Suprapubic skin (tissue), 4 donors: ENCODE results near the gene GABBR1. TPM values are rescaled to one million over a fixed set of nuclear protein-coding genes. Genes with fewer than 3 reads are reported as not detected.

Source experiments
- DNase-seq, 2 donors: peaks; one replicate each; pipeline ENCODE4 v3.0.0-alpha.2; 2019; ENCODE audit warnings: low spot score in 2 of 2
- H3K27ac ChIP-seq: fragments of 200-600 bp; sonication (generic); one replicate; pipeline ENCODE4 v1.5.1; 2019
- H3K27me3 ChIP-seq: fragments of 200-600 bp; sonication (generic); one replicate; pipeline ENCODE4 v1.5.1; 2019
- H3K36me3 ChIP-seq: fragments of 200-600 bp; sonication (generic); one replicate; pipeline ENCODE4 v1.5.1; 2019
- H3K4me1 ChIP-seq: fragments of 200-600 bp; sonication (generic); one replicate; pipeline ENCODE4 v1.5.1; 2019
- H3K4me3 ChIP-seq: fragments of 200-600 bp; sonication (generic); one replicate; pipeline ENCODE4 v1.5.1; 2019; ENCODE audit warnings: mild to moderate bottlenecking
- H3K9me3 ChIP-seq: fragments of 200-600 bp; sonication (generic); one replicate; pipeline ENCODE4 v1.5.1; 2019
- EP300 ChIP-seq: sonication (generic); formaldehyde crosslinking; IDR thresholded peaks from one replicate; pipeline ENCODE4 v1.6.1; 2017; ENCODE audit warnings: antibody characterized with exemption
- POLR2A ChIP-seq, 2 donors: fragments of 450-650 bp; IDR thresholded peaks; one replicate each; pipeline ENCODE4 v1.6.1; 2017; ENCODE audit warnings: antibody characterized with exemption in 2 of 2, mild to moderate bottlenecking in 2 of 2, moderate library complexity in 2 of 2
- POLR2AphosphoS5 ChIP-seq, 3 donors: sonication (generic); formaldehyde crosslinking; IDR thresholded peaks; one replicate each; pipeline ENCODE4 v1.6.1; 2017; ENCODE audit warnings: antibody characterized with exemption in 3 of 3
- WGBS: methylation state at CpG from one replicate; pipeline ENCODE4 v1.1.5; 2018; 5-methylcytosine and 5-hydroxymethylcytosine counted together
- total RNA-seq, 4 donors: library from RNA; depleted of rRNA; stranded (reverse); fragments of >200 nt; gene quantifications; one replicate each; pipeline ENCODE4 v1.1.0, GENCODE V29; 2016
- TF ChIP-seq, protein P1 (sequence below), 2 donors: fragments of 200-600 bp in 1 of 2; fragments of 450-650 bp in 1 of 2; sonication (generic) in 1 of 2; IDR thresholded peaks; one replicate each; pipeline ENCODE4 v1.5.1; 2016 to 2019; ENCODE audit warnings: antibody characterized with exemption in 2 of 2, mild to moderate bottlenecking in 1 of 2, moderate library complexity in 1 of 2

Gene GABBR1
- total RNA-seq, 4 donors from 2014 or later = 16.4 to 78.1 (median 31.1) TPM

DNA sequence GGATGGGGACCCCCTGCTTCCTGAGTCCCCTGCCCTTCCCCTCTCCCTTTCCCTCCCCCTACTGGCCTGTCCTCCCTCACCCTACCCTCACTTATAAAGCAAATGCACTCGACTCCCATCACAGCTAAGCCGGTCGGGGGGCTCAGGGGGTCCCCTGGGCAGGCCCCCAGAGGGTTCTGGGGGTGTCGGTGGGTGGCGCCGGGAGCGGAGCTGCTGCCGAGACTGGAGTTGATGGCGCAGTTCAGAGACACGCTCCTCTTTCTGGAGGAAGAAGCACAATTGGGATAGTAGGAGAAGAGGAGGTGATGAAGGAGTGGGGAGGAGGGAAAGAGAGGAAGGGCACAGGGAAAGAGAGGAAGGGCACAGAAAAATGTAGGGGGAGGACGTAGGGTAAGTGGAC lies 29.5 kb downstream of the GABBR1 start:
- Histone ChIP-seq H3K4me1 (no peaks in the 10 kb centered on the region), H3K9me3 (no peaks in the 10 kb centered on the region), H3K27ac (no peak overlapping the region), H3K4me3 (no peak overlapping the region), H3K36me3 (peaks cover 56% of the 10 kb centered on the region), H3K27me3 (no peaks in the 10 kb centered on the region)
- 82% methylated on average over 11 of the region's 11 CpGs for WGBS
- TF ChIP-seq EP300 (no peak), POLR2AphosphoS5 (IDR thresholded peaks at IDR 0.05) (no peak), POLR2A (IDR thresholded peaks at IDR 0.05) (no peak)
- TF ChIP-seq, protein P1, sequence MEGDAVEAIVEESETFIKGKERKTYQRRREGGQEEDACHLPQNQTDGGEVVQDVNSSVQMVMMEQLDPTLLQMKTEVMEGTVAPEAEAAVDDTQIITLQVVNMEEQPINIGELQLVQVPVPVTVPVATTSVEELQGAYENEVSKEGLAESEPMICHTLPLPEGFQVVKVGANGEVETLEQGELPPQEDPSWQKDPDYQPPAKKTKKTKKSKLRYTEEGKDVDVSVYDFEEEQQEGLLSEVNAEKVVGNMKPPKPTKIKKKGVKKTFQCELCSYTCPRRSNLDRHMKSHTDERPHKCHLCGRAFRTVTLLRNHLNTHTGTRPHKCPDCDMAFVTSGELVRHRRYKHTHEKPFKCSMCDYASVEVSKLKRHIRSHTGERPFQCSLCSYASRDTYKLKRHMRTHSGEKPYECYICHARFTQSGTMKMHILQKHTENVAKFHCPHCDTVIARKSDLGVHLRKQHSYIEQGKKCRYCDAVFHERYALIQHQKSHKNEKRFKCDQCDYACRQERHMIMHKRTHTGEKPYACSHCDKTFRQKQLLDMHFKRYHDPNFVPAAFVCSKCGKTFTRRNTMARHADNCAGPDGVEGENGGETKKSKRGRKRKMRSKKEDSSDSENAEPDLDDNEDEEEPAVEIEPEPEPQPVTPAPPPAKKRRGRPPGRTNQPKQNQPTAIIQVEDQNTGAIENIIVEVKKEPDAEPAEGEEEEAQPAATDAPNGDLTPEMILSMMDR (IDR thresholded peaks at IDR 0.05) = no peak
- DNase-seq = no peak

DNA sequence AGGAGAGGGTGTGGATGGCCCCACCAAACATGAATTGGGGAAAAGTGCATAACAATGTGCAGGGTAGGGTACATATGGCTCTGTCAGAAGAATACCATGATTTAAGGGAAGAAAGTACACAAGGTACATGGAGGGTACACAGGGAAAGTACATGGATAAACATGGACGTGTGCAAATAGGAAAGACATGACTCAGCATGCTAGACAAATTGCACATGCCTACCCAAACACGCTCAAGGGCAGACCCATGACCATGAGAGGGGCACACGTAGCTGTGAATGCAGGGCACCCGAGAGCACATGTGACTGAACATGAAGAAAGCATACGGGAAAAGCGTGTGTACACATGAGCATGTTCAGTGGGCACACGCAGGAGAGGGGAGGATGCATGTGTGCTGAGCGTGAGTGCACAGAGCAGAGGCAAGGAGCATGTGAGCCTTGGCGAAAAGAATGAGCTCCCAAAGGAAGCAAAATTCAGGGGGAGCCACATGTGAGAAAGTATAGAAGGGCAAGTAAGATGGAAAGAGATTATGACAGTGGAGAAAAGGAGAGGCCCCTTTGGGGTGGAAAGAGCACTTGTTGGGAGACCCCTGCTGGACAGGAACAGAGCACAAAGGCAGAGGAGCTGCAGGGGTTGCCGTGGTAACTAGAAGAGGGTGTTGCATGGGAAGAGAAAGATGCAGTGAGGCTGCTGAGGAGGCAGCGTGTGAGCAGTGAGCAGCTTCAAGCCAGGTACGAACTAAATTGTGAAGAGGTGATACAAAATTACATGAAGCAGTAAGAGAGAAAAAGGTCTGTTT lies 30.2 kb downstream of the GABBR1 start:
- no peak for TF ChIP-seq POLR2AphosphoS5 (IDR thresholded peaks at IDR 0.05)
- TF ChIP-seq EP300 = no peak
- TF ChIP-seq POLR2A (IDR thresholded peaks at IDR 0.05) = no peak
- TF ChIP-seq, protein P1 (IDR thresholded peaks at IDR 0.05) = no peak
- H3K4me3 ChIP-seq = no peak overlapping the region
- H3K36me3 ChIP-seq = peaks cover 49% of the 10 kb centered on the region
- no peaks in the 10 kb centered on the region for H3K9me3 ChIP-seq
- no peak for DNase-seq
- no peaks in the 10 kb centered on the region for H3K27me3 ChIP-seq
- no peak overlapping the region for H3K27ac ChIP-seq
- 86% methylated on average over 12 of the region's 12 CpGs for WGBS
- H3K4me1 ChIP-seq = no peaks in the 10 kb centered on the region

DNA sequence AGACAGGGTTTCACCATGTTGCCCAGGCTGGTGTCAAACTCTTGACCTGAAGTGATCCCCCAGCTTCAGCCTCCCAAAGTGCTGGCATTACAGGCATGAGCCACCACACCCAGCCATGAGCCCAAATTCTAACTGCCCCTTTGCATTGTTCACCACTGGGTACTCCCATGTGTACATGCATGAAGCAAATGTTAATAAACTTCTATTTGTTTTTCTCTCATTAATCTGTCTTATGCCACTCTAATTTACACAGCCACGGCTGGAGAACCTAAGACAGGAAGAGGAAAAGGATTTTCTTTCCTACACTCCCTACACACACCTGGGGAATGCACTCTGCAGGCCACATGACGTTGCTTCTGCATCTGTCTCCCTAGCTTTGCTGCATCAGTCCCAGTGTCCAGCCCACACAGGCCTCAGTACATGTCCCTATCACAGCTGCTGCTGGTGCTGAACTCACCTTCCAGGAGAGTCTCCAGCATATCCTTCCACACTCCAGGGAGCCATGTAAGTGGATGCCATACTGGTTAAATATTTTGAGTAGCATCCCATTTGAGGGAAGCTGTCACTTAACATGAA lies 34.7 kb downstream of the GABBR1 start:
- DNase-seq = no peak
- TF ChIP-seq EP300 = no peak
- no peak for TF ChIP-seq POLR2AphosphoS5 (IDR thresholded peaks at IDR 0.05)
- TF ChIP-seq POLR2A (IDR thresholded peaks at IDR 0.05) = no peak
- TF ChIP-seq, protein P1 (IDR thresholded peaks at IDR 0.05) = no peak
- no peak overlapping the region for H3K27ac ChIP-seq
- H3K9me3 ChIP-seq = no peaks in the 10 kb centered on the region
- H3K27me3 ChIP-seq = peaks cover 6% of the 10 kb centered on the region
- H3K4me3 ChIP-seq = no peak overlapping the region
- H3K36me3 ChIP-seq = peaks cover 6% of the 10 kb centered on the region
- 69% methylated on average over 2 of the region's 2 CpGs for WGBS
- H3K4me1 ChIP-seq = no peaks in the 10 kb centered on the region

DNA sequence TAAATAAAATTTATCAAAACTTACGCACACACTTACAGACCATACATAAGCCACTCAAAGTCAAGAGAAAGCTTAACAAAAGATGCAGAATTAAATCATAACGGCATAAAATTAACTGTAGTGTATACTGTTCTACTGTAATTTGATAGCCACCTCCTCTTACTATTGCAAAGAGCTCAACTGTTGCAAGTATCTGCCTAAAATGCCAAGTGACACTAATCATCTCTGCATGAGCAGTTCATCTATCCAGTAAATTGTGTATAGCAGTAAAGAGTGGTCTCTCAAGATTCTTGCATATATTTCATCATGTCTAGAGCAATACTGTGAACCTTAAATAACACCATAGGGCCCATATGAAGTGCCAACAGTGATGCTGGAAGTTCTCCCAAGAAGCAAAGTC lies 35.8 kb downstream of the GABBR1 start:
- TF ChIP-seq POLR2A (IDR thresholded peaks at IDR 0.05) (no peak), POLR2AphosphoS5 (IDR thresholded peaks at IDR 0.05) (no peak), EP300 (no peak)
- TF ChIP-seq, protein P1 (IDR thresholded peaks at IDR 0.05) = no peak
- DNase-seq = no peak
- Histone ChIP-seq H3K4me1 (no peaks in the 10 kb centered on the region), H3K36me3 (no peaks in the 10 kb centered on the region), H3K27ac (no peak overlapping the region), H3K27me3 (peaks cover 10% of the 10 kb centered on the region), H3K4me3 (no peak overlapping the region), H3K9me3 (no peaks in the 10 kb centered on the region)
- 78% methylated on average over 2 of the region's 2 CpGs for WGBS

DNA sequence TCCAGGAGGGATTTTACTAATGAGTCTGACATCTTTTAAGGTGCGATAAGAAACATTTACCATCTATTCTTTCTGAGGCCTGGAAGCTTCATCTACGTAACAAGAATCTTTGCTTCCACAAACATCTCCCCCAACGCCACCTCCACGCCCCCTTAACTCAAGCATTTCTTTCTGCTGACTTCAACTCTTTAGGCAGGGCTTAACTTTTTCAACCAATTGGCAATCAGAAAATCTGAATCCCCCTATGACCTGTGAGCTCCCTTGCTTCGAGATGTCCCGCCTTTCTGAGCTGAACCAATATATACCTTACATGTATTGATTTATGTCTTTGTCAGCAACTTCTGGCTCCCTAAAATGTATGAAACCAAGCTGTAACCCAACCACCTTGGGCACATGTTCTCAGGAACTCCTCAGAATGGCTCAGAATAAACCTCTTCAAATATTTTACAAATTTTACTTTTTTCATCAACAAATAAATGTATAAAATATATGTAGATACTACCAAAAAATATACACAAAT lies 36.5 kb downstream of the GABBR1 start:
- no peaks in the 10 kb centered on the region for H3K9me3 ChIP-seq
- no peak overlapping the region for H3K4me3 ChIP-seq
- peaks cover 10% of the 10 kb centered on the region for H3K27me3 ChIP-seq
- no peaks in the 10 kb centered on the region for H3K36me3 ChIP-seq
- WGBS = 81% methylated on average over 6 of the region's 6 CpGs
- H3K27ac ChIP-seq = no peak overlapping the region
- DNase-seq = no peak
- H3K4me1 ChIP-seq = no peaks in the 10 kb centered on the region
- TF ChIP-seq, protein P1 (IDR thresholded peaks at IDR 0.05) = no peak
- TF ChIP-seq POLR2A (IDR thresholded peaks at IDR 0.05) = no peak
- no peak for TF ChIP-seq EP300
- TF ChIP-seq POLR2AphosphoS5 (IDR thresholded peaks at IDR 0.05) = no peak
